Renal cortical epithelial cell (primary cell): ENCODE data around the gene CXCR6. TPM values are rescaled to one million over a fixed set of nuclear protein-coding genes. Genes with fewer than 3 reads are reported as not detected.

Source experiments
- DNase-seq: peaks from one replicate; pipeline ENCODE4 v3.0.0-alpha.2; 2011; ENCODE audit warnings: low read depth
- total RNA-seq: library from RNA; depleted of rRNA; stranded (reverse); fragments of >200 nt; gene quantifications from 2 replicates; pipeline ENCODE4 v1.2.3, GENCODE V29; 2014

CXCR6 gene
- total RNA-seq, 1 donor from 2014 or later, result not detected

GRCh38 chr3:45922039-45922326, 21.3 kb upstream of the CXCR6 start:
- DNase-seq, result no peak

GRCh38 chr3:45922950-45923590, 20.2 kb upstream of the CXCR6 start:
- DNase-seq, result no peak

- peak; percentile 72 for DNase-seq
Observed at GRCh38 chr3:45923755-45924154, 19.5 kb upstream of the CXCR6 start.

- no peak for DNase-seq
Observed at GRCh38 chr3:45927881-45928280, 15.4 kb upstream of the CXCR6 start.

GRCh38 chr3:45929042-45929679, 14.1 kb upstream of the CXCR6 start:
- no peak for DNase-seq

GRCh38 chr3:45931496-45931895, 11.8 kb upstream of the CXCR6 start:
- DNase-seq, result no peak

GRCh38 chr3:45932112-45932511, 11.2 kb upstream of the CXCR6 start:
- no peak for DNase-seq

- DNase-seq, result no peak
Observed at GRCh38 chr3:45933591-45933990, 9.7 kb upstream of the CXCR6 start.

GRCh38 chr3:45936261-45936660, 7.0 kb upstream of the CXCR6 start:
- DNase-seq, result no peak

GRCh38 chr3:45937206-45938042, 5.8 kb upstream of the CXCR6 start:
- DNase-seq, result no peak

- no peak for DNase-seq
Observed at GRCh38 chr3:45938043-45938435, 5.2 kb upstream of the CXCR6 start.

- DNase-seq, result peak; percentile 84
Observed at GRCh38 chr3:45938864-45939263, 4.4 kb upstream of the CXCR6 start.

- DNase-seq, result no peak
Observed at GRCh38 chr3:45939341-45939771, 3.9 kb upstream of the CXCR6 start.

GRCh38 chr3:45940004-45940780, 3.1 kb upstream of the CXCR6 start:
- no peak for DNase-seq

- DNase-seq, result no peak
Observed at GRCh38 chr3:45940781-45941365, 2.4 kb upstream of the CXCR6 start.

- no peak for DNase-seq
Observed at GRCh38 chr3:45942051-45942825, 1.0 kb upstream of the CXCR6 start.

GRCh38 chr3:45944830-45945620, 1.8 kb downstream of the CXCR6 start:
- no peak for DNase-seq

- no peak for DNase-seq
Observed at GRCh38 chr3:45946307-45946706, 3.0 kb downstream of the CXCR6 start.

- DNase-seq, result no peak
Observed at GRCh38 chr3:45946875-45947274, 3.6 kb downstream of the CXCR6 start.

GRCh38 chr3:45947361-45947760, 4.1 kb downstream of the CXCR6 start:
- DNase-seq, result no peak
